GOT3 (cell line): Measurements from ENCODE around the gene CD320.
"Not testable (repeated sequence)": the region's sequence is repeated elsewhere in the genome, so short reads cannot be mapped to it uniquely, and the experiment has no call there.

Experiments
- DNase-seq: peaks from one replicate; lab custom pipeline; 2025; ENCODE audit warnings: mixed read lengths; lab: John Stamatoyannopoulos, UW

The CD320 gene

GRCh38 chr19:8333767-8334457, 25.8 kb upstream of the CD320 start:
- no peak for DNase-seq

GRCh38 chr19:8332976-8333766, 25.0 kb upstream of the CD320 start:
- no peak for DNase-seq

DNA sequence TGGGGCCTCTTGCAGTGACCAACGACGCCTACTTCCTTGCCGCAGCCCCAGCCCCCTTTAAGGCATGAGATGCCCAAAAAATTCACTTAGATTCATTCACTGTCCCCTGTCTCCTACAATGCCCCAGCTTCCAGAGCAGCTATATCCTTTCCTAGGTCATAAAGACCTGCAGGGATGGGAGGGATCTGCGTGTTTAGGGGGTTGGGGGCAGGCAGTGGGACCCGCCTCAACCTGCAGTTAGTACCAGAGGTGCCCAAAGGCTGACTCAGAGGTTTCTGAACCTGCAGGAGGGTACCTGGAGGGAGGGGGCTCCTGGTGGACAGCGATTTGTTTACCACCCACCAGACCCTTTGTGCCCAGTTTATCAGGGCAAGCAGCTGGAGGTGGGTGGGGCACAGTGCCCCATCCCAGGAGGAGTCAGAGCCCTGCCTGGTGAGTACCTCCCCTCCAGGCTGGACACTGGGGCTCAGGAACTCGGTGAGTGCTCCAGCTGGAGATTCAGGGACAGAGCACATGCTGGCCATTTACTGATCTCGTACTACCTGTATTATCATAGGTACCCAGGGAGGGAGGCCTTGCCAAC, 23.2 kb upstream of the CD320 start:
- DNase-seq, result no peak

DNA sequence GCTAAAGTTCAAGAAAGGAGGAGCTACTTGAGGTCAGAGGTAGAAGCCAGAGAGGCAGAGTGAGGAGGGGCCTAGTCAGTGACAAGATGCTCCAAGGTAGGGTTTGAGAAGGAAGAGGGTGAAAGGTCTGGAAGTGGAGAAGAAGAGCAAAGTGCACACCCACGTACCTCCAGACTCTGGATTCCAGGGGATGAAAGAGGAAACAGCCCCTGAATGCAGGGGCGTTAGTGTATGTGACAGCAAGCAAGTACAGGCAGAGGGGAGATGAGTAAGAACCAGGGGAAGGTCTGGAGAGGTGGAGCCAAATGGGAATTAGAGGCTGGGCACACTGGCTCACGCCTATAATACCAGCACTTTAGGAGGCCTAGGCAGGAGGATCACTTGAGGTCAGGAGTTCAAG, 21.8 kb upstream of the CD320 start:
- no peak for DNase-seq

- DNase-seq, result no peak
Observed at GRCh38 chr19:8325454-8325853, 17.3 kb upstream of the CD320 start.

DNA sequence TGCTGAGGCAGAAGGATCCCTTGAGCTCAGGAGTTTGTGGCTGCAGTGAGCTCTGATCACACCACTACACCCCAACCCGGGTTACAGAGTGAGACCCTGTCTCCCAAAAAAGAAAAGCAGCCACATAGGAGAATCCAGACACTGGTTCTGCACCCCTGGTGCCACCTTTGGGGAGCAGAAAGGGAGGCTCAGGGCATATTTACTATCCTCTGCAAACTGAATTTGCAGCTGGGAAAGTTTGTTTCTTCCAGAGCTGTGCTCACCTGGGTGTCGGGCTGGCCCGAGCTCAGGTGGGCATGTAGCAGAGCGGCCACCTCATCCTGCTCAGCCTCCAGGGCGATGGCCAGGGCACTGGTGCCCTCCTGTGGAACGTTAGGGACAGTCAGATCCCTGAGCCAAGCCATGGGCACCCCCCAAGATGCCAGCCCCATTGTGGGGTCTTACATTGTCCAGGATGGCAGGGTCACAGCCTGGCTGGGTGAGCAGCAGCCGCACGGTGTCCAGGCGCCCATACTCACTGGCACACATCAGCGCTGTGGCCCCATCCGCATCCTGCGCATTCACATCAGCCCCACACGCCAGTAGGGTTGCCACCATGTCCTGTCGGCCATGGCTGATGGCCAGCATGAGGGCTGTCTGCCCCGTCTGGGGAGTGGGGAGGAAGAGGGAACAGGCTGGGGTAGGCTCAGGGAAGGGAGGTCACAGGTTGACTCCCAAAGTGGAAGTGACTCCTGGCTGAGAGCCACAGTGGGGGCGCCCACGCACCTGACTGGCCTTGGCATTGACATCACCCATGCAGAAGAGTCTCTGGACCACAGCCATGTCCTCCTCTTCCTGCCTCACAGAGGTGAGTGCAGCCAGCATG, 16.3 kb upstream of the CD320 start:
- DNase-seq, result no peak

DNA sequence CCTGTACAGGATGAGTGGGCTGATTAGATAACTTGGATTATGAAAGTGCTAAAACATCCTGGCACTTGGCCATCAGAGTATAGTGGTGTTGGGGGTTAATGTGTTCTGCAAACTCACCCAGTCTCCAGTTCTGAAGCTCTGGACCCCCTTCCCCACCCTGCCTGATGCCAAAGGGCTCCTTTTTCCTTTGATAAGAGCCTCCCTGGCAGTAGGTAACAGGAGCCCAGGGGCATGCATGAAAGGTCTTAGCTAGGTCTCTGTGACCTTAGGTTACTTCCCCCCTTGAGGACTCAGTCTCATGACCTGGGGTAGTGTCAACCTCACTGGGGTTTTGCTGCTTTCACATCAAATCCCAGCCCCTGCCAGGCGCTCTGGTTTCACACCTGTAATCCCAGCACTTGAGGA, 15.6 kb upstream of the CD320 start:
- no peak for DNase-seq

DNA sequence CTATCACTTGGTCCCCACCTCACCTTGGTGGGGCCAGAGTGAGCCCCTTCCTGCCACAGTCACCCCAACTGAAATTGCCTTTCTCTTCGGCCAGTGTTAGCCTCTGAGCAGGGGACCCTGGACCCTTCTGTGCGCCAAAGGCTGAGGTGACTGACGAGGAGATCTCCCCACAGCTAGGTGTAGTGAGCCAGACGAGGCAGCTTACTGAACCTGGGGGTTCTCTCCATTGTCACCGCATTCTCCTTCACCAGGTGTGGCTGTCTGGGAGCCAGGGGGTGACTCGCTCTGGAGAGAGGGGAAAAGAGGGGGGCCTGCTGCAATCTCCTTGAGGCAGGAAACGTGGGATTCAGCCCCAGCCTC, 14.5 kb upstream of the CD320 start:
- DNase-seq, result no peak

GRCh38 chr19:8321986-8322637, 14.0 kb upstream of the CD320 start:
- DNase-seq, result no peak

DNA sequence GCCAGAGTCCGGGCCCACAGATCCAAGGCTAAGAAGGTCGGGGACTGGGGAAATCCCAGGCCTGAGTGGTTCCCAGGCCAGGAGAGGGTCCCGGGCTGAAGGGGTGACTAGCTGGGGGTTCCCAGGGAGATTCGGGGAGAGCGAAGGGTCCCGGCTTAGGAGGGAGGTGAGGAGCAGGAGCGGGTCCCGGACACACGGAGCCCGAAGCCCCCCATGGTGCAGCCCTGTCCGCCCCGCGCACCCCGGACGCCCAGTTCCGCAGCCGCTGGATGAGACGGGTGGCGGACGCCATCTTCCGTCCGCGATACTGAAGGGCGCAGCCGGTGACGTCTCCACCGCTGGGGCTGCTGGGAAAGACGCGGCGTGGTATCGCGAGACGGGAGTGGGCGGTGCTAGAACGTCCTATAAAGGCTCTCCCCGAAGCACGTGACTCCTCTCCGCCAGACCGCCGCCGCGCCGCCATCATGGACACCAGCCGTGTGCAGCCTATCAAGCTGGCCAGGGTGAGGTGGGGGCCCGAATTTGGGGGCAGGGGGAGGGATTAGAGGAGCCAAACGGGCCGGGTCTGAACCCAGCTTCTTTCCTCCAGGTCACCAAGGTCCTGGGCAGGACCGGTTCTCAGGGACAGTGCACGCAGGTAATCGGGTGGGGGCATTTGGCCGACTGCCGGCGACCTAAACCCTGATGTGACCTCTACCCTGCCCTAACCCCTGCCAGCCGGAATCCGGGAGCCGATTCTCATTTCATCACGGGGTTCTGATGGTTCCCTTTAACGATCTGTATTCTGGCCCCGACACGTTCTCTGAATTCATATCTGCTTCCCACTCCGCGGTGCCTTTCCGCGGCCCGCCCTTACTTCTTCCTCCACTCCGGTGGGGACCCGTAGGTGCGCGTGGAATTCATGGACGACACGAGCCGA, 13.2 kb upstream of the CD320 start, which contains the start of the genes NDUFA7 and RPS28:
TSS of gene NDUFA7 (minus strand) at position 309 of the 919 bp plus-strand sequence. CDS start at position 292, 17 bp downstream.
TSS of gene RPS28 (plus strand) at position 430 of the 919 bp plus-strand sequence. CDS start at position 465, 35 bp downstream.
- DNase-seq, result peak; percentile 81

DNA sequence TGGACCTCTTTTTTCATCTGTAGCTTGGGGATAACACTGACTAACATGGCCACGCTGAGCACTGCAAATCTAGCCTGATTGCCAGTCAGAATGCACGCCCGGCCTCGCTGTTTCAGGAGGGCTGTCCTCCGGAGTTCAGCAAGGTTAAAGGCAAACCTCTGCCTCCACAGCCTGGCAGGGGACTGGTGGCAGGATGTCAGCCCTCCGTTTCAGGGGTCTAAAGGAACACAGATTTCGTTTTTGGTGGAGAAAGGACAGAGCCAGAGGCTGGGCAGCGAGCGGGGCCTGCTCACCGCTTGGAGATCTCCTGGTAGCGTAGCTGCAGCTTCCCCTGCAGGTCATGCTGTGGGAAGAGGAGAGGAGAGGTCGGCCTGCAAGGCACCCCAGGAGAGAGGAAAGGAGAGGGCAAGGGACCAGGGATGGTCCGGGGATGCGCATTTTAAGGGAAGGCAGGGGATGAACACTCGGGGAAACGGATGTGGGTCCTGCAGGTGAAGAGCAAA, 12.5 kb upstream of the CD320 start:
- DNase-seq, result no peak

- no peak for DNase-seq
Observed at GRCh38 chr19:8319807-8320520, 11.8 kb upstream of the CD320 start.

- not testable (repeated sequence) for DNase-seq
Observed at GRCh38 chr19:8318835-8319234, 10.7 kb upstream of the CD320 start.

DNA sequence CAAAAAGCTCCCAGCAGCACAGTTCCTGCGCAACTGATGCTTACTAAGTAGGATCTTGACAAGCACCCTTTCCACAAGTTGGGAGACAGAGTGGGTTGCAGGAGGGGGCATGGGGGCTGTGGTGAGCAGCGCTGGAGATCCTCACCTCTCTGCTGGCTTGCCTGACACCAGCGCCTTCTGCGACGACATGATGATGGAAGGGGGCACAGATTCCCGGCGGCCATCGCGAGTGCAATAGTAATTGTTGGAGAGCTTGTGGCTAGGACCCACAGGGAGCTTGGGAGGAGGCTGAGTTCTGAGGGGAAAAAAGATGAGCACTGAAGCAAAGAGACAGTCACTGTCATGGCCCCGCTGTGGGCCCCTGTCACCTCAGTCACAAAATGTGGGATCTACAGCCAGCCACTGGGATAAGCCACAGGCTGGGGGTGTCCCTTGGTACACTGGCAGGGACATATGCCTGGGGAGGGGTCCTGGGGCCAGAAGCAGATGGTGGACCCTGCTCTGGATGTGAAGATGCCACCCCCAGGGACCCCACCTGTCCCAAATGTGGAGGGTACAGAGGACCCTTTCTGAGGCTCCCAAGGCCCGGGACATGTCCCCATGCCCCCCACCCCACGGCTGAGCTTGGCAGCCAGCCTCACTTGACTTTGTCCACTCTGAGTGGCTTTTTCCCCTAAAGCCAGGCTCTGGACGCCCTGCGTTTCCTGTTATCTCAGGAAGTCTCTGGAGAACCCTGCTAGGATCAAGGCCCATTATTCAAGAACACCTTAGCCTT, 8.4 kb upstream of the CD320 start:
- no peak for DNase-seq

DNA sequence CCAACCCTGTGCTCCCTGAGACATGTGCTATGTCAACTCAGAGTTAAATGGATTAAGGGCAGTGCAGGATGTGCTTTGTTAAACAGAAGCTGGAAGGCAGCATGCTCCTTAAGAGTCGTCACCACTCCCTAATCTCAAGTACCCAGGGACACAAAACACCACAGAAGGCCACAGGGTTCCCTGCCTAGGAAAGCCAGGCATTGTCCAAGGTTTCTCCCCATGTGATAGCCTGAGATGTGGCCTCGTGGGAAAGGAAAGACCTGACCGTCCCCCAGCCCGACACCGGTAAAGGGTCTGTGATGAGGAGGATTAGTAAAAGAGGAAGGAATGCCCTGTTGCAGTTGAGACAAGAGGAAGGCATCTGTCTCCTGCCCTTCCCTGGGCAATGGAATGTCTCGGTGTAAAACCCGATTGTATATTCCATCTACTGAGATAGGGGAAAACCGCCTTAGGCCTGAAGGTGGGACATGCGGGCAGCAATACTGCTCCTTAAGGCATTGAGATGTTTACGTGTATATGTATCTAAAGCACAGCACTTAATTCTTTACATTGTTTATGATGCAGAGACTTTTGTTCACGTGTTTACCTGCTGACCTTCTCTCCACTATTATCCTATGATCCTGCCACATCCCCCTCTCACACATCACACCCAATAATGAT, 7.0 kb upstream of the CD320 start:
- not testable (repeated sequence) for DNase-seq

- DNase-seq, result no peak
Observed at GRCh38 chr19:8311461-8312260, 3.5 kb upstream of the CD320 start.

DNA sequence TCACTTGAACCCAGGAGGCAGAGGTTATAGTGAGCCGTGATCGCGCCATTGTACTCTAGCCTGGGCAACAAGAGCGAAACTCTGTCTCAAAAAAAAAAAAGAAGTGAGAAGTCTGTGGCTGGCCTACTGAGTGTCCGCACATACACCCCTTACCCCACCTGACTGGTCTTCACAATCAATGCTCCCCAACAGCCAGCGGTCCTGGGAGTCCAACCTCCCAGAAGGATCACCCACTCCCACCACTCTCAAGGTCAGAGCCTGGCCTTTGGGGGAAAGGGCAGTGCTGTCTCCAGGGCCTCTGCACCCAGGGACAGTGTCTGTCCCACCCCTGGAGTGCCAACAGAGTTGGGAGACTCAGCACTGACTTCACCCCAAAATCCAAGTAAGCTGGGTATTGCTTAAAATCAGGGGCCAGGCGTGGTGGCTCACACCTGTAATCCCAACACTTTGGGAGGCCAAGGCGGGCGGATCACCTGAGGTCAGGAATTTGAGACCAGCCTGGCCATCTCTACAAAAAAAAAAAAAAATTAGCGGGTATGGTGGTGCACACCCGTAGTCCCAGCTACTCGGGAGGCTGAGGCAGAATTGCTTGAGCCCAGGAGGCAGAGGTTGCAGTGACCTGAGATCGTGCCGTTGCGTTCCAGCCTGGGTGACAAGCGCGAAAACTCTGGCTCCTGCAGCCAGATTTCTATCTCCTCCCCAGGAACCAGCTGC, 2.3 kb upstream of the CD320 start:
- DNase-seq, result no peak
